Sigmoid colon (tissue), 4 donors: ENCODE measurements around the gene KIF23.
"Not testable (repeated sequence)": the region's sequence is repeated elsewhere in the genome, so short reads cannot be mapped to it uniquely, and the experiment has no call there.

Source experiments
- CTCF ChIP-seq, 4 experiments: fragments of 450-650 bp in 3 of 4; fragments of 200-600 bp in 1 of 4; IDR thresholded peaks; one replicate each; pipeline ENCODE4 v1.5.1; 2016 to 2019; ENCODE audit warnings: antibody characterized with exemption in 4 of 4, mild to moderate bottlenecking in 3 of 4, moderate library complexity in 2 of 4
- POLR2A ChIP-seq, 2 donors: fragments of 450-650 bp; IDR thresholded peaks; one replicate each; pipeline ENCODE4 v1.6.1; 2016; ENCODE audit warnings: antibody characterized with exemption in 2 of 2, mild to moderate bottlenecking in 2 of 2, moderate library complexity in 2 of 2
- POLR2AphosphoS5 ChIP-seq, 4 donors: sonication (generic); formaldehyde crosslinking; IDR thresholded peaks; one replicate each; pipeline ENCODE4 v1.6.1; 2017; ENCODE audit warnings: antibody characterized with exemption in 4 of 4

DNA sequence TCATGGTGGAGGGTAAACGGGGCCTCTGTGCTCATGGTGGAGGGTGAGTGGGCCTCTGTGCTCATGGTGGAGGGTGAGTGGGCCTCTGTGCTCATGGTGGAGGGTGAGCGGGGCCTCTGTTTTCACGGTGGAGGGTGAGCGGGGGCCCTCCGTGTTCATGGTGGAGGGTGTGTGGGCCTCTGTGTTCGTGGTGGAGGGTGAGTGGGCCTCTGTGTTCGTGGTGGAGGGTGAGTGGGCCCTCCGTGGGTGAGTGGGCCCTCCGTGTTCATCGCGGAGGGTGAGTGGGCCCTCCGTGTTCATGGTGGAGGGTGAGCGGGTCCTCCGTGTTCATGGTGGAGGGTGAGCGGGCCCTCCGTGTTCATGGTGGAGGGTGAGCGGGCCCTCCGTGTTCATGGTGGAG lies 30.1 kb upstream of the KIF23 start:
- not testable (repeated sequence) for TF ChIP-seq CTCF, POLR2AphosphoS5, POLR2A (IDR thresholded peaks at IDR 0.05)
